Regular cardiac myocyte (primary cell): ENCODE data around the gene CXADR. TPM values are rescaled to one million over a fixed set of nuclear protein-coding genes. Genes with fewer than 3 reads are reported as not detected.

Experiments used
- total RNA-seq: library from RNA; depleted of rRNA; stranded (reverse); fragments of >200 nt; gene quantifications from 2 replicates; pipeline ENCODE4 v1.2.3, GENCODE V29; 2014

Gene CXADR
- 0.58 and 1.7 TPM in 2 replicates for total RNA-seq

GRCh38 chr21:17512253-17513213 is at the start of gene CXADR:
TSS of gene CXADR (plus strand) at chr21:17513043. CDS start at chr21:17513130, 87 bp downstream.

GRCh38 chr21:17612565-17613241 is 99.9 kb downstream of the CXADR start, which contains the start of gene BTG3:
TSS of gene BTG3 (minus strand) at chr21:17612901. CDS start at chr21:17609144, 3,757 bp downstream.

Other genes with a start within 250 kb of the CXADR start
- 32.4 and 35.5 TPM in 2 replicates for gene BTG3, start 99.9 kb downstream of the CXADR start, total RNA-seq